ENCODE measurements around the gene ECHDC3. TPM values are rescaled to one million over a fixed set of nuclear protein-coding genes. Genes with fewer than 3 reads are reported as not detected.

The ECHDC3 gene
- total and polyA plus RNA-seq, 2 of the 4 experiments (the other 2 are of a cell fraction) = 4.3 to 5.0 TPM

- Histone ChIP-seq H4K20me1 (ENCODE audit: insufficient read depth, low read length) (no peaks in the 10 kb centered on the region), H3K18ac (ENCODE audit: low read depth, low read length) (no peak overlapping the region), H3K9me1 (ENCODE audit: insufficient read depth, low read length) (no peaks in the 10 kb centered on the region), H3K4me1 (ENCODE audit: control insufficient read depth, insufficient read depth, low read length) (no peaks in the 10 kb centered on the region), H3K27me3 (ENCODE audit: control insufficient read depth, insufficient read depth, low read length) (peaks cover 14% of the 10 kb centered on the region), H3K36me3 (ENCODE audit: control insufficient read depth, insufficient read depth, low read length) (no peaks in the 10 kb centered on the region), H3K23ac (ENCODE audit: low read depth, low read length) (no peak overlapping the region), H2BK15ac (ENCODE audit: low read depth, low read length) (no peak overlapping the region), H3K9ac (ENCODE audit: low read depth, low read length) (no peak overlapping the region), H3K56ac (ENCODE audit: extremely low read depth, insufficient read depth, low read length) (no peak overlapping the region), H3K79me1 (ENCODE audit: low read depth in 1 of 2, low read length in 2 of 2) (no peaks in the 10 kb centered on the region), H3K4me3 (ENCODE audit: insufficient read depth, low read depth, low read length) (no peak overlapping the region), H3K4me2 (ENCODE audit: low read depth, low read length) (no peak overlapping the region), H2BK20ac (ENCODE audit: low read depth, low read length) (no peak overlapping the region), H3K4ac (ENCODE audit: low read depth, low read length) (no peak overlapping the region), H4K91ac (ENCODE audit: insufficient read depth, low read depth, low read length) (no peak overlapping the region), H3K14ac (replicated peaks; ENCODE audit: low read depth, low read length) (no peak overlapping the region), H4K5ac (ENCODE audit: low read depth, low read length) (no peak overlapping the region), H4K8ac (ENCODE audit: low read depth in 2 of 2, low read length in 2 of 2) (no peak overlapping the region), H2BK120ac (ENCODE audit: low read depth, low read length) (no peak overlapping the region), H2AK9ac (replicated peaks; ENCODE audit: low read depth, low read length, poor library complexity) (no peak overlapping the region), H2AK5ac (ENCODE audit: low read depth, low read length) (no peak overlapping the region), H3K9me3 (ENCODE audit: control insufficient read depth, insufficient read depth, low read length) (no peaks in the 10 kb centered on the region), H2AFZ (replicated peaks; ENCODE audit: low read length, poor library complexity) (no peak overlapping the region), H3K27ac (ENCODE audit: insufficient read depth, low read length) (no peak overlapping the region), H2BK5ac (ENCODE audit: low read depth, low read length, poor library complexity, severe bottlenecking) (no peak overlapping the region)
- no TSS peak for BruUV-seq (replicated peaks)
- ATAC-seq (ENCODE audit: low read depth) (peak; percentile 92), DNase-seq (peak; percentile 58)
- in situ Hi-C loops (cut with MboI; ENCODE audit: low sequenced_read_pairs) (no loop called here), intact Hi-C loops (cut with micrococcal nuclease) (loop anchor here (1.0 kb wide), 1 partner anchor 203 kb away; no protein-coding TSS in a partner anchor), dilution Hi-C loops (cut with HindIII; ENCODE audit: low sequenced_read_pairs, unreplicated experiment) (no loop called here)
- 54% methylated on average over 4 of the region's 18 CpGs; no CpG with 5 or more reads in 1 of the 2 experiments for WGBS, 2 experiments (ENCODE audit: extremely low coverage in 2 of 2, insufficient read length in 1 of 2)
- POLR2A ChIA-PET (ENCODE audit: unreplicated experiment) = no interaction called here
- CTCF ChIA-PET = interaction anchor here (0.6 to 2.3 kb wide), 8 partner anchors 9 to 204 kb away, joined by 3 to 14 read pairs (median 4); no protein-coding TSS in a partner anchor
- TF ChIP-seq BHLHE40 (IDR thresholded peaks at IDR 0.05; ENCODE audit: low read depth, low read length) (no peak), RAD21 (IDR thresholded peaks at IDR 0.05; ENCODE audit: low read length) (peak; percentile 56), RFX5 (IDR thresholded peaks at IDR 0.05; ENCODE audit: low read depth, low read length) (no peak), RCOR1 (IDR thresholded peaks at IDR 0.05; ENCODE audit: insufficient replicate concordance, low read length) (no peak), CHD1 (IDR thresholded peaks at IDR 0.05; ENCODE audit: low read depth, low read length) (no peak), MAZ (IDR thresholded peaks at IDR 0.05; ENCODE audit: borderline replicate concordance, low read depth, low read length) (no peak), MXI1 (IDR thresholded peaks at IDR 0.05; ENCODE audit: borderline replicate concordance, low read depth, low read length) (no peak), FOS (IDR thresholded peaks at IDR 0.05; ENCODE audit: low read depth, low read length) (no peak), POLR2A (IDR thresholded peaks at IDR 0.05; ENCODE audit: low read depth, low read length) (no peak), MAFK (IDR thresholded peaks at IDR 0.05; ENCODE audit: low read depth, low read length) (no peak), NFE2L2 (IDR thresholded peaks at IDR 0.05; ENCODE audit: low read depth, low read length) (no peak), CEBPB (IDR thresholded peaks at IDR 0.05; ENCODE audit: low read depth, low read length) (peak; percentile 43), ELK1 (IDR thresholded peaks at IDR 0.05; ENCODE audit: borderline replicate concordance, low read depth, low read length) (no peak)
- TF ChIP-seq, protein P1, sequence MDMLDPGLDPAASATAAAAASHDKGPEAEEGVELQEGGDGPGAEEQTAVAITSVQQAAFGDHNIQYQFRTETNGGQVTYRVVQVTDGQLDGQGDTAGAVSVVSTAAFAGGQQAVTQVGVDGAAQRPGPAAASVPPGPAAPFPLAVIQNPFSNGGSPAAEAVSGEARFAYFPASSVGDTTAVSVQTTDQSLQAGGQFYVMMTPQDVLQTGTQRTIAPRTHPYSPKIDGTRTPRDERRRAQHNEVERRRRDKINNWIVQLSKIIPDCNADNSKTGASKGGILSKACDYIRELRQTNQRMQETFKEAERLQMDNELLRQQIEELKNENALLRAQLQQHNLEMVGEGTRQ (IDR thresholded peaks at IDR 0.05; ENCODE audit: low read depth, low read length) = no peak
- TF ChIP-seq, protein P2, sequence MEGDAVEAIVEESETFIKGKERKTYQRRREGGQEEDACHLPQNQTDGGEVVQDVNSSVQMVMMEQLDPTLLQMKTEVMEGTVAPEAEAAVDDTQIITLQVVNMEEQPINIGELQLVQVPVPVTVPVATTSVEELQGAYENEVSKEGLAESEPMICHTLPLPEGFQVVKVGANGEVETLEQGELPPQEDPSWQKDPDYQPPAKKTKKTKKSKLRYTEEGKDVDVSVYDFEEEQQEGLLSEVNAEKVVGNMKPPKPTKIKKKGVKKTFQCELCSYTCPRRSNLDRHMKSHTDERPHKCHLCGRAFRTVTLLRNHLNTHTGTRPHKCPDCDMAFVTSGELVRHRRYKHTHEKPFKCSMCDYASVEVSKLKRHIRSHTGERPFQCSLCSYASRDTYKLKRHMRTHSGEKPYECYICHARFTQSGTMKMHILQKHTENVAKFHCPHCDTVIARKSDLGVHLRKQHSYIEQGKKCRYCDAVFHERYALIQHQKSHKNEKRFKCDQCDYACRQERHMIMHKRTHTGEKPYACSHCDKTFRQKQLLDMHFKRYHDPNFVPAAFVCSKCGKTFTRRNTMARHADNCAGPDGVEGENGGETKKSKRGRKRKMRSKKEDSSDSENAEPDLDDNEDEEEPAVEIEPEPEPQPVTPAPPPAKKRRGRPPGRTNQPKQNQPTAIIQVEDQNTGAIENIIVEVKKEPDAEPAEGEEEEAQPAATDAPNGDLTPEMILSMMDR (conservative IDR thresholded peaks at IDR 0.05; ENCODE audit: low read depth, low read length) = peak; percentile 77
These were observed 40.8 kb downstream of the ECHDC3 start for GRCh38 chr10:11782793-11783557.

Data from IMR-90 (cell line).